Daoy (cell line): Measurements from ENCODE around the gene APBA3. TPM values are rescaled to one million over a fixed set of nuclear protein-coding genes. Genes with fewer than 3 reads are reported as not detected.

Experiments used
- DNase-seq: peaks from one replicate; pipeline ENCODE4 v3.0.0-alpha.2; 2015; ENCODE audit warnings: low read depth
- total RNA-seq: library from RNA; depleted of rRNA; stranded (reverse); fragments of >200 nt; shearing (Covaris generic); gene quantifications from 2 replicates; pipeline ENCODE4 v1.2.3, GENCODE V29; 2014

APBA3 gene
- total RNA-seq, 1 experiment from 2014 or later = 30.9 TPM

GRCh38 chr19:3788996-3789778 is 27.7 kb upstream of the APBA3 start:
- DNase-seq = peak; percentile 46

- DNase-seq = no peak
These were observed 24.7 kb upstream of the APBA3 start, which contains the start of gene MATK for GRCh38 chr19:3785938-3786824. Gene MATK (minus strand): TSS chr19:3786381. CDS start chr19:3785135, 1,246 bp downstream.

GRCh38 chr19:3785451-3785937 is 24.0 kb upstream of the APBA3 start:
- DNase-seq = no peak

DNA sequence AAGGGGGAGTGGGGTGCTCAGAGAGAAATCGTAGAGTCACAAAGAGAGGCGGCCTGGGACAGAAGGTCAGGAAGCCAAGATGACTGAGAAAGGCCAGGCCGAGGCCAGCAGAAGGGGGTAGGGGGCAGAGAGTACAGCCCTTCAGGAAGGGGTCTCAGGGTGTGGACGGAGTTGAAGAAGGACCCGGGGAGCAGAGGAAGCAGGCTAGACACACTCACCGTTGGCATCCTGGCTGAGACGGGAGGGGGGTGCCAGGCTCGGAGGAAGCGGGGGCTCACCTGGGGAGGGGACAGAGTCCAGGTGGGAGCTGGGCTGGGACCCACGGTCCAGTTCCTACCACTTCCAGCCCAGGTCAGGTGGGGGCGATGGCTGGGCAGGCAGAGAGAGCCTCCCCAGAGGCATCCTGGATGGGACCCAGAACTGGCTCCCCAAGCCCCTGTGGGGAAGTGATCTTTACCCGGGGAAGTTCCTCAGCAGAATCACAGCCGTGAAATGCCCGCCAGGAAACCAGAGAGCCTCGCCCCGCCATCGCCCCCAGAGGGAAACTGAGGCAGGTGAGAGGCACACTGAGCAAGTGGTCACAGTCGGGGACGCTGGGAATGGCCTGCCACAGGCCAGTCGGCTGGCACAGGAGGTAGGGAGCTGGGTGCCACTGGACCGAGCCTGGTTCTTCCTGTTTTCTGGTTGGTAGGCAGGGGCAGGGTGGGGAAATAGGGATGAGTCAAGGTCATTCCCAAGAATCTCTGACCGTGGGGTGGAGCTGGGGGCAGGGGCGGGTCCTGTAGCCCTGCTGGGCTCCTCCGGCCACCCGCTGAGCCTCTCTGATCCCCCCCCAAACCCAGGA is 23.3 kb upstream of the APBA3 start:
- peak; percentile 55 for DNase-seq

DNA sequence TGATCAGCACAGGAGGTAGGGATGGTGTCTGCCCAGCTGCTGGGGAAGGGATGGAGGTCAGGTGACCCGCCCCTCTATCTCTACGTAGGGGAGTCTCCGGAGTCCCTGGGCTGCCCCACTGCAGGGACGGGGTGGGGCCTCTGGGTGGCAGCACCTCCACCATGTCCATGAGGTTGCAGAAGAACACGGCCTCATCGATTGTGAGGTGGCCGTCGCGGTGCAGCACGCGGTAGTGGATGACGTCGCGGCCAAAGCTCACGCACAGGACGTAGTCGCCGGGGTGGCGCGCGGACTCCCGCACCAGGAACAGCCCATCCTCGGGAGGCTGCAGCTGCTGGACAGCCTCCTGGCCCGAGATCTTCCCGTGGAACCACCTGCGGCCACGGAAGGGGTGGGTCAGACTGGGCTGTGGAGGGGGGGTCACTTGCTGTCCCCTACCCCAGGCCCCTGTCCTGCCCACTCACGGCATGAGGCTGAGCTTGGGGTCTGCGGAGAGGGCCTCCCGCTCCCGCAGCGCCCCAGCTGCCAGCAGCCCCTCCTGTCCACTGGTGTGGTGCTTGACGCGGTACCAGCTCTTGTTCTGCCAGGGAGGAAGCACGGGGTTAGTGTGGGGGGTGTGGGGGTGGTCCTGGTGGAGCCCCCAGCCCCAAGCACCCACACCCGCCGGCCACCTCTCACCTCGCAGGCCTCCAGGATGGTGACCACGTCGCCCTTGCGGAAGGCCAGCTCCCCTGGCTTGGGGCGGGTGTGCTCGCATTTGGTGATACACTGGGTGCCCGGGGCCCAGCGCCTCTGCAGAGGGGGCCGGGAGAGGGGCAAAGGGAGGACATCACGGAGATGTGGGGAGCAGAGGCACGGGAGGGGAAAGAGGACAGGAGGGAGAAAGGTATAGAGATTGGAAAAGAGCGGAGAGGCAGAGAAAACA is 22.4 kb upstream of the APBA3 start:
- no peak for DNase-seq

- DNase-seq = no peak
These were observed 21.4 kb upstream of the APBA3 start for GRCh38 chr19:3782903-3783302.

DNA sequence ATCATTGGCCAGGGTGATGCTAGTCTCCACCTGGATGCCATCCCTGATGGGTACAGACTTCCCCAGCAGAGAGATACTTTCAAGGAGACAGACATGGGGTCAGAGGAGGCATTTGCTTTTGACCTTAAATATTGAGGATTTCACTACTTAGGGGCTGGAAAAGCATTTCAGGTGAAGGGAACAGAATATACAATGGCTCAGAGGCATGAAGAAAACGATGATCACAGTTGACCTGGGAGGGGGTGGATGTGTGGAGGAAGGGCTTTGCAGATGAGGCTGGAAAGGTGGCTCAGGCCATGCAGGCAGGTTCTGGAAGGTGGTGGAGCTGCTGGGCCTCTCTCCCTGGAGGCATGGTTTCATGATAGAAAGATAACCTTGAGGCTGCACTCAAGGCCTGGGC is 20.8 kb upstream of the APBA3 start:
- no peak for DNase-seq

DNA sequence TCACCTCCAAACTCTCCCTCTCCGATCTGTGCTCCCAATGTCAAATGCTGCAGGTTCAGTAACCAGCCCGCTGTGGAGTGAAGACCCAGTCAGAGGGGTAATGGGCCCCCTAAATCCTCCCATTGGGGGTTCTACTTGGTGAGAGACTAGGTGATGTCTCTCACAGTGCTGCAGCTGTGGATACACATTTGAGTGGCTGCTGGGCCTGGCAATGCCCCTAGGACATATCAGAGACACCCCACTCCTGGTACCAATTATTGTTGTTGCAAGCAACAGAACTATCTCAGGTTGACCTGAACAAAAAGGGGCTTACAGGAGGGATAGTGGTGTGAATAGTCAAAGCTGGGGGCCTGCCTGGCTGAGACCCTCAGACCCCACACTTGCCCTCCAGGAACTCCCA is 20.1 kb upstream of the APBA3 start:
- DNase-seq = no peak

GRCh38 chr19:3780786-3781304 is 19.4 kb upstream of the APBA3 start:
- no peak for DNase-seq

DNA sequence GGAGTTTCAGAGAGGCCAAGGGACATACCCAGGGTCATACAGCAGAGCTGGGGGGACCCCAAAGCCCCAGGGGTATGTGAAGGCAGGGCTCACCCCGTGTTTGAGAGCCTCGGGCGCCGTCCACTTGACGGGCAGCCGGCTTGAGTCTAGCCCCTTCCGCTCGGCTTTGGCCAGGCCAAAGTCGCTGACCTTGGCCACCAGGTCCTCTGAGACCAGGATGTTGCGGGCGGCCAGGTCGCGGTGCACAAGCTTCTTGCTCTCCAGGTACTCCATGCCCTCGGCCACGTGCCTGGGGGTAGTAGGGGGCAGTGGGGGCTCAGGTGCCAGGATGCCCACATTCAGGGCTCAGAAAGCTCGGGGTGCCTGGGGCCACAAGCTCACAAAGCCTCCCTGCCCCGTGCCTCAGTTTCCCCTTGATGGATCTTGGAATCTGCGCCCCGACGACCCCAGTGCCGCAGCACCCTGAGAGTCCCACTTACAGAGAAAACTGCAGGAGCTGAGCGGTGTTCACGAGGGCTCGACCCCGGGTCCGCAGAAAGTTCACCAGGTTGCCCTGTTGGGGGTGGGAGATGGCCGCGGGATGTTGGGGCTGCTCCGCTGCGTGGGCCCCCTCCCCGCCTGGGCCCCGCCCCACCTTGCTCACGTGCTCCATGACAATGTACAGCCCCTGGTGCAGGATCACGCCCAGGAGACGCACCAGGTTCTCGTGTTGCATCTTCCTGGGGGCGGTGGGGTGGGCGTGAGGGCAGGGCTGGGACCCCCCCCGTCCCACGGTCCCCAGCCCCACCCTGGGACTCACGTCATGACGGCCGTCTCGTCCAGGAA is 17.6 kb upstream of the APBA3 start:
- no peak for DNase-seq

GRCh38 chr19:3778104-3778867 is 16.8 kb upstream of the APBA3 start:
- peak; percentile 7 for DNase-seq

- DNase-seq = no peak
These were observed 15.1 kb upstream of the APBA3 start for GRCh38 chr19:3776479-3777040.

GRCh38 chr19:3775831-3776230 is 14.3 kb upstream of the APBA3 start:
- DNase-seq = no peak

DNA sequence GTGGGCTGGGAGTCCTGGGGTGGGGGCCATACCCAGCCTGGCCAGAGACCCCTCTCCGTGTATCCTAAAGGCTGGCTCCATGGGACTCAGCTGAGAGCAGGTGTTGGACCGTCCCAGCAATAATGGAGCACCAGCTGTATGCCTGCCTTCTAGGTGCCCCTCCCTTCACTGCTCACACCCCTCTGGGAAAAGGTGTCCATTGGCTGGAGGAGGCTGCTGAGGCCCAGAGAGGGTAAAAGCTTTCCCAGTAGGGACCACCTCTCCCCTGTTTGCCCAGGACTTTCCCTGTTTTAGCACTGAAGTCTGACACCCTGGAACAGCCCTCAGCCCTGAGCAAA is 13.9 kb upstream of the APBA3 start:
- DNase-seq = peak; percentile 1

- DNase-seq = no peak
These were observed 13.3 kb upstream of the APBA3 start for GRCh38 chr19:3774621-3775373.

DNA sequence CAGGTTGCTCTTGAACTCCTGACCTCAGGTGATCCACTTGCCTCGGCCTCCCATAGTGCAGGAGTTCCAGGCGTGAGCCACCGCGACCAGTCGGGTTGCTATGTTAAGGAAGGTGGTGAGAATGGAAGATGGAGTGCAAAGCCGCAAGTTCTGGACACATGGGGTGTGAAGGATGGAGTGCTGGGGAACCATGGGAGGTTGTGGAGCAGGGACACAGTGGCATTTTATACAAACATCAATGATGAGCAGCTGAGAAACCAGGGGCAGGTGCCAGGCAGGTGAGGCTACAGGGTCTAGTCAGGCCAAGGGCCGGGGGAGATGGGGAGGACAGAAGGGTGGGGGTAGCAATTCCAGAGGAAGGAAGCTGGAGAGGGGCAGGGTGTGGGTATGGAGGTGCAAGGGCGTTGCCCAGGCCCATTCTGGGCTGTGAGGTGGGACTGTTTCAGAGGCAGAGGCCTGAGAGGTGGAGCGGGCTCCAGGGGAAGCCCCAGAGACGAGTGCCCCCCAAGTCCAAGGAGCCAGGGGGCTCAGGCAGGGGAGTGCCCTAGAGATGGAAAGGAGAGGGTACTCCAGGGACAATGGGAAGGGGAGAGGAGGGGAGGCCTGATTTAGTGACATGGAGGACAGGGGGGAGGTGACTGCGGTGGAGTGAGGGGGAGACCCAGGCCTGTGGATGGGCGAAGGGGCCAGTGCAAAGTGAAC is 12.5 kb upstream of the APBA3 start:
- no peak for DNase-seq

GRCh38 chr19:3771906-3772455 is 10.5 kb upstream of the APBA3 start, which contains the start of gene RAX2:
Gene RAX2 (minus strand): TSS chr19:3772228. CDS start chr19:3771742, 486 bp downstream.
- no peak for DNase-seq
